Measurements from ENCODE around the gene FNTB.
"Not testable (repeated sequence)": the region's sequence is repeated elsewhere in the genome, so short reads cannot be mapped to it uniquely, and the experiment has no call there.

FNTB gene

GRCh38 chr14:65077318-65077717, 90.6 kb downstream of the FNTB start:
- Histone ChIP-seq H3K36me3 (ENCODE audit: control insufficient read depth, insufficient read depth, low read length) (peaks cover 70% of the 10 kb centered on the region), H3K9me3 (ENCODE audit: control insufficient read depth, insufficient read depth, low read depth, low read length) (no peaks in the 10 kb centered on the region)

GRCh38 chr14:65079201-65079600, 92.5 kb downstream of the FNTB start:
- Histone ChIP-seq H3K9ac (ENCODE audit: low read length) (no peak overlapping the region), H3K27me3 (ENCODE audit: control insufficient read depth, insufficient read depth, low read length) (no peaks in the 10 kb centered on the region), H3K27ac (ENCODE audit: low read depth, low read length) (no peak overlapping the region), H3K9me3 (ENCODE audit: control insufficient read depth, insufficient read depth, low read depth, low read length) (no peaks in the 10 kb centered on the region), H3K36me3 (ENCODE audit: control insufficient read depth, insufficient read depth, low read length) (peaks cover 75% of the 10 kb centered on the region), H3K4me1 (ENCODE audit: control insufficient read depth, insufficient read depth, low read length) (peaks cover 5% of the 10 kb centered on the region; the same call in 1 of the 2 replicates), H3K4me3 (ENCODE audit: low read depth, low read length) (no peak overlapping the region)

More at GRCh38 chr14:65077318-65077717, 90.6 kb downstream of the FNTB start:
- Histone ChIP-seq H3K9ac (ENCODE audit: low read length) (no peak overlapping the region), H3K27me3 (ENCODE audit: control insufficient read depth, insufficient read depth, low read length) (no peaks in the 10 kb centered on the region), H3K27ac (ENCODE audit: low read depth, low read length) (no peak overlapping the region), H3K4me1 (ENCODE audit: control insufficient read depth, insufficient read depth, low read length) (no peaks in the 10 kb centered on the region), H3K4me3 (ENCODE audit: low read depth, low read length) (no peak overlapping the region)

- Histone ChIP-seq H3K27me3 (ENCODE audit: control insufficient read depth, insufficient read depth, low read length) (no peaks in the 10 kb centered on the region), H3K9ac (ENCODE audit: low read length) (no peak overlapping the region), H3K36me3 (ENCODE audit: control insufficient read depth, insufficient read depth, low read length) (peaks cover 78% of the 10 kb centered on the region), H3K9me3 (ENCODE audit: control insufficient read depth, insufficient read depth, low read depth, low read length) (no peaks in the 10 kb centered on the region), H3K4me1 (ENCODE audit: control insufficient read depth, insufficient read depth, low read length) (peaks cover 5% of the 10 kb centered on the region; the same call in 1 of the 2 replicates), H3K4me3 (ENCODE audit: low read depth, low read length) (no peak overlapping the region), H3K27ac (ENCODE audit: low read depth, low read length) (no peak overlapping the region)
These were observed 93.1 kb downstream of the FNTB start for GRCh38 chr14:65079768-65080167.

GRCh38 chr14:65080960-65081747, 94.5 kb downstream of the FNTB start:
- Histone ChIP-seq H3K27ac (ENCODE audit: low read depth, low read length) (no peak overlapping the region), H3K4me3 (ENCODE audit: low read depth, low read length) (no peak overlapping the region), H3K27me3 (ENCODE audit: control insufficient read depth, insufficient read depth, low read length) (no peaks in the 10 kb centered on the region), H3K9ac (ENCODE audit: low read length) (no peak overlapping the region), H3K9me3 (ENCODE audit: control insufficient read depth, insufficient read depth, low read depth, low read length) (peaks cover 10% of the 10 kb centered on the region), H3K36me3 (ENCODE audit: control insufficient read depth, insufficient read depth, low read length) (peaks cover 88% of the 10 kb centered on the region), H3K4me1 (ENCODE audit: control insufficient read depth, insufficient read depth, low read length) (peaks cover 5% of the 10 kb centered on the region; the same call in 1 of the 2 replicates)

GRCh38 chr14:65082930-65083329, 96.2 kb downstream of the FNTB start:
- H3K4me3 ChIP-seq (ENCODE audit: low read depth, low read length) = no peak overlapping the region
- H3K9ac ChIP-seq (ENCODE audit: low read length) = no peak overlapping the region
- H3K4me1 ChIP-seq (ENCODE audit: control insufficient read depth, insufficient read depth, low read length) = peaks cover 5% of the 10 kb centered on the region; the same call in 1 of the 2 replicates

GRCh38 chr14:65084554-65085505, 98.1 kb downstream of the FNTB start:
- H3K9ac ChIP-seq (ENCODE audit: low read length) = no peak overlapping the region
- H3K4me3 ChIP-seq (ENCODE audit: low read depth, low read length) = no peak overlapping the region
- H3K9me3 ChIP-seq (ENCODE audit: control insufficient read depth, insufficient read depth, low read depth, low read length) = peaks cover 41% of the 10 kb centered on the region
- peaks cover 5% of the 10 kb centered on the region; the same call in 1 of the 2 replicates for H3K4me1 ChIP-seq (ENCODE audit: control insufficient read depth, insufficient read depth, low read length)
- no peak overlapping the region for H3K27ac ChIP-seq (ENCODE audit: low read depth, low read length)
- no peaks in the 10 kb centered on the region for H3K27me3 ChIP-seq (ENCODE audit: control insufficient read depth, insufficient read depth, low read length)
- H3K36me3 ChIP-seq (ENCODE audit: control insufficient read depth, insufficient read depth, low read length) = peaks cover 90% of the 10 kb centered on the region

More at GRCh38 chr14:65082930-65083329, 96.2 kb downstream of the FNTB start:
- Histone ChIP-seq H3K27ac (ENCODE audit: low read depth, low read length) (no peak overlapping the region), H3K36me3 (ENCODE audit: control insufficient read depth, insufficient read depth, low read length) (peaks cover 88% of the 10 kb centered on the region), H3K27me3 (ENCODE audit: control insufficient read depth, insufficient read depth, low read length) (no peaks in the 10 kb centered on the region), H3K9me3 (ENCODE audit: control insufficient read depth, insufficient read depth, low read depth, low read length) (peaks cover 28% of the 10 kb centered on the region)

- not testable (repeated sequence) for H3K27ac ChIP-seq (ENCODE audit: low read depth, low read length); H3K9ac ChIP-seq (ENCODE audit: low read length); H3K4me3 ChIP-seq (ENCODE audit: low read depth, low read length); H3K4me1 ChIP-seq (ENCODE audit: control insufficient read depth, insufficient read depth, low read length); H3K27me3 ChIP-seq (ENCODE audit: control insufficient read depth, insufficient read depth, low read length)
- peaks cover 94% of the 10 kb centered on the region for H3K36me3 ChIP-seq (ENCODE audit: control insufficient read depth, insufficient read depth, low read length)
- peaks cover 41% of the 10 kb centered on the region for H3K9me3 ChIP-seq (ENCODE audit: control insufficient read depth, insufficient read depth, low read depth, low read length)
These were observed 100.0 kb downstream of the FNTB start for GRCh38 chr14:65086686-65087085.

GRCh38 chr14:65087835-65088234, 101.1 kb downstream of the FNTB start:
- H3K9me3 ChIP-seq (ENCODE audit: control insufficient read depth, insufficient read depth, low read depth, low read length) = peaks cover 41% of the 10 kb centered on the region
- H3K4me1 ChIP-seq (ENCODE audit: control insufficient read depth, insufficient read depth, low read length); H3K27me3 ChIP-seq (ENCODE audit: control insufficient read depth, insufficient read depth, low read length); H3K9ac ChIP-seq (ENCODE audit: low read length); H3K27ac ChIP-seq (ENCODE audit: low read depth, low read length); H3K4me3 ChIP-seq (ENCODE audit: low read depth, low read length): not testable (repeated sequence)
- H3K36me3 ChIP-seq (ENCODE audit: control insufficient read depth, insufficient read depth, low read length) = peaks cover 95% of the 10 kb centered on the region

GRCh38 chr14:65092349-65092748, 105.7 kb downstream of the FNTB start:
- Histone ChIP-seq H3K27ac (ENCODE audit: low read depth, low read length) (no peak overlapping the region), H3K9me3 (ENCODE audit: control insufficient read depth, insufficient read depth, low read depth, low read length) (peaks cover 19% of the 10 kb centered on the region), H3K4me1 (ENCODE audit: control insufficient read depth, insufficient read depth, low read length) (peaks cover 9% of the 10 kb centered on the region), H3K9ac (ENCODE audit: low read length) (no peak overlapping the region), H3K4me3 (ENCODE audit: low read depth, low read length) (no peak overlapping the region), H3K36me3 (ENCODE audit: control insufficient read depth, insufficient read depth, low read length) (peaks cover 89% of the 10 kb centered on the region), H3K27me3 (ENCODE audit: control insufficient read depth, insufficient read depth, low read length) (no peaks in the 10 kb centered on the region)

GRCh38 chr14:65095633-65096205, 109.0 kb downstream of the FNTB start:
- Histone ChIP-seq H3K27ac (ENCODE audit: low read depth, low read length) (no peak overlapping the region), H3K9ac (ENCODE audit: low read length) (no peak overlapping the region), H3K36me3 (ENCODE audit: control insufficient read depth, insufficient read depth, low read length) (peaks cover 63% of the 10 kb centered on the region), H3K4me3 (ENCODE audit: low read depth, low read length) (no peak overlapping the region), H3K9me3 (ENCODE audit: control insufficient read depth, insufficient read depth, low read depth, low read length) (no peaks in the 10 kb centered on the region), H3K27me3 (ENCODE audit: control insufficient read depth, insufficient read depth, low read length) (no peaks in the 10 kb centered on the region), H3K4me1 (ENCODE audit: control insufficient read depth, insufficient read depth, low read length) (peaks cover 9% of the 10 kb centered on the region)

Data from HUES6 (cell line).